Stimulated activated CD4-positive, alpha-beta T cell treated with anti-CD3 and anti-CD28 coated beads, Interleukin-2, amount 100 ng/mL, for 48 hours (primary cell): ENCODE measurements around the gene CAMTA1.
A peak's percentile ranks its signal among the peaks of the same experiment; 100 is the strongest.

Experiments
- DNase-seq, 2 donors: peaks; one replicate each; pipeline ENCODE4 v3.0.0-alpha.2; 2020

The CAMTA1 gene

DNA sequence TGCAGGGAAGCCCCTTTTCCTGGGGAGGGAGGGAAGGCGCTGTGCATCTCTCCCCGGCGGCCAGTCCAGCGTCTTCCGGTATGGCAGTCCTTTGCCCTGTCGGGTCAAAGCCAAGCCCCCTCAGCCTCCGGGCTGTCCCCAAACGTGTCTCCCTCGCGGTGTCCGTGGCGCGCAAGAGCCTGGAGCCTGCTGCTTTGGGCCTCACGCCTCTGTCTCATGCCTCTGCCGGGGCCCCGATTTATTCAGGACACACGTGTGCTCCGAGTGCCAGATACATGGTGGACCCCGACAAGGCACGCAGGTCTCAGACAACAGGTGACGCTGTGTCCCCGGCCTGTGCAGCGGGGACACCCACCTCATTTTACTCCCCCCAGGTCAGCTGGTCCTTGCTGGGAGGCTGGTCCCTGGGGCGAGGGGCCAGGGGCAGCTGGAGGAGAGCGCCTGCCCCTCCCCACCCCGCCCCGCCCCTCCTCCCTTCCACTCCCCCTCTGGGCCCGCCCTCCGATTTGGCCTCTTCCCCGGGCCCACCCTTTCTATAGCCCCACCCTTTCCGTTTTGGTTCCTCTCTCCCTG, 176.7 kb downstream of the CAMTA1 start:
- DNase-seq, result no peak

DNA sequence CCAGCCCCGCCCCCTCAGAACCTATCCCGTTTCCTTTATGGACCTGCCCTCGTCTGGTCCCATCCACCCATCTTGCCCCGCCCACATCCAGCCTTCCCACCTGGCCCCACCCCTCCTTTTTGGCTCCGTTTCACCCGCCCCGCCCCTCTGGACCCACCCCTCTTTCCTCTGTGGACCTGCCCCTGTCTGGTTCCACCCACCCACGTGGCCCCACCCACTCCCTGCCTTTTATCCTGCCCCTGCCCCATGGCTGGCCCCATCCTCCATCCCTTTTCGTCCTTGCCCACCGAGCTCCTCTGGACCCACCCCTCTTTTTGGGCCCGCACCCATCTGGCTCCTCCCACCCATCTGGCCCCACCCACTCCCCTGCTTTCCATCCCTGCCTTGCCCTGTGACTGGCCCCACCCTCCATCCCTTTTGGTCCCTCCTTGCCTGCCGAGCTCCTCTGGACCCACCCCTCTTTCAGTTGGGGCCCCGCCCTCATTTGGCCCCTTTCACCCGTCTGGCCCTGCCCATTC, 177.3 kb downstream of the CAMTA1 start:
- peak; percentile 48 to 64 for DNase-seq

DNA sequence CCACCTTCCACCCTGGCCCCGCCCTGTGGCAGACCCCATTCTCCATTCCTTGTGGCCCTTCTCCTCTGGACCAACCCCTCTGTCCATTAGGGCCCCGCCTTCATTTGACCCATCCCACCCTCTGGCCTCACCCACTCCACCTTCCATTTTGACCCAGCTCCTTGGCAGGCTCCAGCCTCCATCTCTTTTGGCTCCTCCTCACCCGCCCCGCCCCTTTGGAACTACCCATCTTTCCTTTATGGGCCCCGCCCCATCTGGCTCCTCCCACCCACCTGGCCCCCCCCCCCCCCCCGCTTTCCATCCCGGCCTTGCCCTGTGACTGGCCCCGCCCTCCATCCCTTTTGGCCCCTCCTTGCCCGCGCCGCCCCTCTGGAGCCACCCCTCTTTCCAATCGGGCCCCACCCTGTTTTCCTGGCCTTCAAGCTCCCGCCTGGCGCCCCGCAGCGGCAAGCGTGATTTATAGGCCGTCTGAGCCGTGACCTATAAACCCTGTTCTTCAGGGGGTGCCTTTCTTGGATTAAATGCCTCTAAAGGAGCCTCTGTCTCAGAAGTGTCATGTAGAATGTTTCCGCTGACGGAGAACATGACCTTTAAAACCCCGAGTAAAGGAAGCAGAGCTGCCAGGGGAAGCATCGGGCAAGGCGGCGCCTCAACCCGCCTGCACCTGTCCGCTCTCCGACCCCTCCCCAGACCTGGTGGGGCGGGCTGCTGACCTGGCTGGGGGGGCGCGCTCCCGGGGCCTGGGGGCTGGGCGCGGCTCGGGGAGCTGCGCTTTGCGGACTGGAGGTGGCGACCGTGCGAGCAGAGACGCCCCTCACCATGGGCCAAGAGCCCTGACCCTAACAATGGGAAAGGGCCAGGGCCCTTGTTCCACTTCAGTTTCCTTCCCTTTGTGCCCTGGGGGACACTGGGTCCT, 178.0 kb downstream of the CAMTA1 start:
- DNase-seq, result peak; percentile 55 to 69

DNA sequence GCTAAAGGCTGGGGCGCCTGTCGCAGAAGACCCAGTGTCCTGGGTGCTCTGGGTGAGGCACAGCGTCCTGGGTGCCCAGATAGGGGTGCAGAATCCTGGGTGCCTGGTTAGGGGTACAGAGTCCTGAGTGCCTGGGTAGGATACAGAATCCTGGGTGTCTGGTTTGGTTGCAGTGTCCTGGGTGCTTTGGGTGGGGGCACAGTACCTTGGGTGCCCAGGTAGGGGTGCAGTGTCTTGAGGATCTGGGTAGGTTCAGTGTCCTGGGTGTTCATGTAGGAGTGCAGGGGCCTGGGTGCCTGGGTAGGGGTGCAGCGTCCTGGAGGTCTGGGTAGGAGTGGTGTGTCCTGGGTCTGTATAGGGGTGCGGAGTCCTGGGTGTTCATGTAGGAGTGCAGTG, 178.7 kb downstream of the CAMTA1 start:
- no peak for DNase-seq

DNA sequence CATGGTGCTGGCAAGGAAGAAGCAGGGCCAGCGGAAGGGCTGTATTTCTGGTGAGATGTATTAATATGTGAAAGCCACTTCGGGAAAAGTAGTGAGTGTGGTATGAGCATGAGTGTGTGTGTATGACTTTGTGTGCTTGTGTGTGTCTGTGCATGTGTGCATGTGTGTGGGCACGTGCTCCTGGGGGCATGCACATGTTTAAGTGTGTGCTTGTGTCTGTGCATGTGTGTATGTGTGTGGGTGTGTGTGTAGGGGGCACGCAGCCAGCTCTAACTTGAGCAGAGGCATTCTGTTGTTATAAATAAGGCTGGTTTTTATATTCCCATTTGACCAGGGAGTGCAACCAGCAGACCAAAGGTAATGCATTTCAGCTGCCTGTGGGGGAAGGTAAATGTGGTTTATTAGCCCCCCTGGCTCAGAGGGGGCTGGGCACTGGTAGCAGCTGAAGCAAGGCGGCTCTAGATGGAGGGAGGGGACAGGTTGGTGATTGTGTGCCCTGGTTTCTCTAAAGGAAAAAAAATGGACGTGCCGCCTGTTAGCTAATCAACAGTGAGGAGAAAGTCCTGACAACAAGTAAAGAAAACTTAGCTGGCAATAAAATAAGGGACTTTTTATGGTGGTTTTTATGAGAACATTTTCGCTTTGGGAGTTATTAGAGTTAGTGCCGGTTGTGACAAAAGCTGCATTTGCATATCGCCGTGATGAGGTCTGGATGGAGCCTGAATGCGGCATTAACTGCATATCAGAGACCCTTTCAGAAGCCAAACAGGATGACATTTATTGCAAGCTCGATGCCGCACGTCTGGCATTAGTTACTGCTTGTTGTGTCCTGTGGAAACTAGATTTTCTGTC, 180.1 kb downstream of the CAMTA1 start:
- DNase-seq, result no peak

DNA sequence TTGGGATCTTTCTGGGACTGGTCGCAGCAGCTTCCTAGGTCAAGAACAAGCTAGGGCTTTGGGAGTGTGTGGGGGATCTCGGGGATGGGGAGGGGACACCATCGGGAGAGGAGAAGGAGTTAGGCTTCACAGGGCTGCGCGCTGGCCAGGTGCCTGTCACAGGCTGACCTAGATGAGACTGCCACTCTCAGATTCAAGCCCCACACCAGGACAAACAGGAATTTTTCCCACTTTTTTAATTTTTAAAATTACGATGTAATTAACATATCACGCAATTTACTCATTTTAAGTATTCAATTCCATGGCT, 180.6 kb downstream of the CAMTA1 start:
- DNase-seq, result no peak

DNA sequence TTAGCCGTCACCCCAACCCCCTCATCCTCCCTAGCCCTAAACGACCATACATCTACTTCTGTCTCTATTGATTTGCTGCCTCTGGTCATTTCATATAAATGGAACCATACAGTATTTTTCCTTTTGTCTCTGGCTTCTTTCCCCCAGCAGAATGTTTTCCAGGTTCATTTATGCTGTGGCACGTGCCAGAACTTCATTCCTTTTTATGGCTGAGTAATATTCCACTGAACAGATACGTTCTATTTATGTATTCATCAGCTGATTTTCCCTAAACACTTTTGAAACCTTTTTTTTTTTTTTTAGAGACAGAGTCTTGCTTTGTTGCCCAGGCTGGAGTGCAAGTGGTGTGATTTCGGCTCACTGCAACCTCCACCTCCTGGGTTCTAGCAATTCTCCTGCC, 181.1 kb downstream of the CAMTA1 start:
- no peak for DNase-seq

DNA sequence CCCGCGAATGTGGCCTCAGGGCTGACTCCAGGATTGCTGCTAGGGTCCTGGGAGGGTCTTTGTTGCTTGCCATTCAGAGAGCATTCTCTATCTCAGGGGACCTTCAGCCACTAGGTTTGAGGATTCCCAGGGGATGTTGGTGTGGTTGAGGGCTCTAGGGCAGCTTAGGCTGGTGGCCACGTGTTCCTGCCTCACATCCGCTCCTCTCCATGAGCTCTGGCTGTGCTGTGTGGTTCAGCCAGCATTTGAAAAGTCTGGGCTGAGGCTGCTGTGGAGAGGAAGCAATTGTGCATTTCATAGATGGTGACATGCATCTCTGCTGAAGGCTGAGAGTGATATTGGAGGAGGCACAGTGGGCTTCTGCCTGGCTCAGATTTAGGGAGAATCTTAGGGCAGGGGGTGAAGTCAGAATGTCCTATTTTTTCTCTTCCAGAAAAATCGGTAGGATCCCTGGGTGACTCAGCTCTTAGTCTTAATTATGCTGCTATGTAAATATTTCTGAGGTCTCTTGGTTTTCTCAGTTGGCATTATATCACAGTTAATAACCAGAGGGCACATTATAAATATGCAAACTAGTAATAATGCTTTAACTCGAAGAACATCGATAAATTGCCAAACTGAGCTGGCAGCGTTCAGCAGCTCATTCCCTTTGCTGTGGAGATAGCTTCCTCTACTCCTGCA, 182.3 kb downstream of the CAMTA1 start:
- no peak for DNase-seq

DNA sequence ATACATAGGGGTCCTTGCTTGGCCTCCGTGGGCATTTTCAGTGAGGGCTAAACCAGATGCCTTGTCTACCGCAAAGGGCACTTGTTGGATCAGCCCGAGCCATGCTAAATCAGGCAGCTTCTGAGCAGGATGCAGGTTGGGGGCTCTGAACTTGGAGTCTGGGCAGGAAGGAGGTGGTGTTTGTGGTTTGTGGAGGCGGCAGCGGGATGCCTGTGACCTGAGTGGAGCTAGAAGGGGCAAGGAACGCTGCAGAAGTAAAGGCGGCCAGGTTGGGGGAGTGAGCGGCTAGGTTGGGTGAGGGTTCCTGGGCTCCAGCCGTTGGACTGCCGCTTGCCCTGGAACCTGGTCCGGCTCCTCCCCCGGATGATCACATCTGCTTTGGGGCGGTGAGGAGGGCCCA, 183.9 kb downstream of the CAMTA1 start:
- DNase-seq, result no peak

DNA sequence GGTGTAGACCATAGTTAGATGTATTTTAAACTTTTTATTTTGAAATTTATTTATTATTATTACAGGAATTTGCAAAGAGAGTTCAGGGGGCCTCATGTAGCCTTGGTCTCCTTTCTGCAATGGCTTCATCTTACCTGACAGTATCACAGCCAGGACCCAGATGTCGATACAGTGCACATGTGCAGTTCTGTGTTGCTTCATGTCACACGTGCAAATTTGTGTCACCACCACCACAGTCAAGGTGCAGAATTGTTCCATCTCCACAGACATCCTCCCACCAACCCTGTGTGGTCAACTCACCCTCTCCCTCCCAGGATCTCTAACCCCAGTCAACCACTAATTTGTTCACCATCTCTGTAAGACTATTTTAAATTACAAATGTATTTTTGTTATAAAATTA, 184.5 kb downstream of the CAMTA1 start:
- DNase-seq, result no peak

DNA sequence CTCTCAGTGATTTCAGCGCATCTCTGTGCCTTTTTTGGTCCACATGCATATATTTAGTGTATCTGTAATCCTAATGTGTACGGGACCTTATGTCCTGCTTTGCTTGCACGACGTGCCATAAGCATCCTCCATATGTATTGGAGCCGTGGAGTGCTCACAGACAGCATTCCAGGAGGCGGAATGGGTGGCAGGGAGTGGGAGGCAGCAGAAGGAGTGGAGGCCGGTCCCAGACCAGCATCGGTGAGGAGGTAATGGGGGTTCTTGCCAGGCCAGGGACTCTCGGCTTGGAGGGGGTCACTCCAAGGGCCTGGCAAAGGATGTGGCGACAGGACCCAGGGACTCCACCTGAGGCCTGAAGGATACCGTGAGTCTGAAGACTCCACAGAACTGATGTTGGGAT, 185.0 kb downstream of the CAMTA1 start:
- no peak for DNase-seq

DNA sequence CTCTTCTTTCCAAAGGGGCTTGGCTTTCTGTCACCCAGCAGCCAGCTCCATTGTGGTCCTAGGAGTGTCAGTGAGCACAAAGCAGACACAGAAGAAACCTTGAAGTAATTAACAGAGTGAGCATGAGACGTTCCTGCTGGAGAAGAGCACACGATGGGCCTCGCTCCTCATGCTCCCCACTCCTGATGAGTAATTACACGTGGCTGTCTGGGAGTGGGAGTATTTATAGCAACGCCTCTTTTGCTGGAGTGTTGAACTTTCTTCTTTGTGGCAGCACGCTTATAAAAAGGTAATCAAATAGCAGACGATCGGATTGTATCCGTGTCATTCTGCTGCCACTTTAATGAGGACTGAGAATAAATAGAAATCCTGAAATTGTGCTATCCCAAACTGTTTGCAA, 185.8 kb downstream of the CAMTA1 start:
- no peak for DNase-seq

DNA sequence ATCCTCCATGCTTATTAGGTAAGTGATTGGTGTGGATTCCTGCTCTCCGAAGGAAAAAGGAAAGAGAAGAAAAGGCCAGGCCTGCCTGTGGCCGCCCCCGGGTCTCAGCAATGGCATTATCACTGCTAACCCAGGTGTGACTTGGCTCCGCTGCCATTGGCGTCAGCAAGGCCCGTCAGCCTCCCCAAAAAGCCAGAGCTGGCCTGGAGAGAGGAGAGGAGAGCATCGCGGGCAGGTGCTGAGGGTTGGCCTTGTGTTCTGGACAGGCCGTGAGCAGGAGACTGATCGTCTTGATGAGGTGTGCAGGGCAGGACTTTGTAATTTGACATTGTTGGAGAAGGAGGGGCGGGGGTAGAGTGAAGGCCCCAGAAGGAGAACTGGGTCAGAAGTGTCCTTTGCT, 186.4 kb downstream of the CAMTA1 start:
- DNase-seq, result no peak

DNA sequence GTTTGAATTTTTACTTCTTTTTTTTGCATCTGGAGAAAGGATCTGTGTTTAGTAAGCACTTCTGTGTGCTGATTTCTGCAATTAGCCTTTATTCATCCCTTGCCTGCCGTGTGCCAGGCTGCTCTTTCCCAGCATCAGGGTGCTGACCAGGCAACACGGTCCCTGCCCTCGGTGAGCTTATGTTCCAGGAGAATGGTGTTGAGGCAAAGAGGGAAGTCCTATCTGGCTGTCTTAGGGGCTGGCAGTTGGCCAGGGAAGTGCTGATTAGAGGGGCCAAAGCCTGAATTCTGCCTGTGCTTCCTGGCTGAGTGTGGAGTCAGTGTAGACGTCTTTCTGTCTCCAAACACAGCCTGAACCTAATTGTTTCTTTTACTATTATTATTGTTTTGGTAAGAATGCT, 187.1 kb downstream of the CAMTA1 start:
- DNase-seq, result no peak

DNA sequence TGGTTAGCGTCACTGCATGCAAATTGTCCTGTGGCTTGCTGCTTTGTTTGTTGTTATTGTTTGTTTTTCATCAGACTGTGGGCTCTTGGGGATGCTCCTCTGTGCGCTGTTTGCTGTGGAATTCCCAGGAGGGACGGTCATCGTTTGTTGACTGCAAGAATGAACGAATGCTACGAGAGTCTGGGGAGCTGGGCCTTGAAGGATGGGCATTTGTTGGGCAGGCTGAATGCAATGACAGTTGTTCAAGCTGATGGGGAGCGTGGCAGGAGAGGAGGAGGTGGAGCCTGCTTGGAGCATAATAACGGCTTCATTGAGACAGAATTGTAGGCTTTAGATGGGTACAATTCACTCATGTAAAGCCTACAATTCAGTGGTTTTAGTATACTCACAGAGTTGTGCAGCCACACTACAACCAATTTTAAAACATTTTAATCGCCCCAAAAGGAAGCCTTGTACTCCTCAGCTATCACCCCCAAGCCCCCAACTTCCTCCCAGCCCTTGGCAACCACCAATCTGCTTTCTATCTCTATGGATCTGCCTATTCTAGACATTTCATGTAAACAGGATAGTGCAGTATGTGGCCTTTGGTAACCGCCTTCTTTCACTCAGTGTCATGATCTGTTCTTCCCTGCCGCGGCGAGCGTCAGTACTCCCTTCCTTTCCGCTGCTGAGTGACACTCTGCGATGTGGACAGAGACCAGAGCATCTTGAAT, 190.2 kb downstream of the CAMTA1 start:
- no peak for DNase-seq

DNA sequence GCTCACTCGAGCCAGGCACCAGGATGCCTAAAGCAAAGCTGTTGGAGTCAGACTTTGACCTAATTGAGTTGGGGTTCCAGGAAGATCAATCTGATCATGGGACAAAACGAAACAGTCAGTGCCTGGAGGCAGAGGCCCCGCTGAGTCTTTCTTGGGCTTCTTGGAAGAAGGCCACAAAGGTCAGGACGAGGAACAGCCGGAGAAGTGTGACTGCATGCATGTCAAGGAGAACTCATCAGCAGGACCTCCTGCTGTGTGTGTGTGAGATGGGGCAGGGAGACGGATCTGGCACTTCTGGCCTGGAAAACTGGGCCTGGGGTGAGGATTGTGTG, 190.8 kb downstream of the CAMTA1 start:
- no peak for DNase-seq

DNA sequence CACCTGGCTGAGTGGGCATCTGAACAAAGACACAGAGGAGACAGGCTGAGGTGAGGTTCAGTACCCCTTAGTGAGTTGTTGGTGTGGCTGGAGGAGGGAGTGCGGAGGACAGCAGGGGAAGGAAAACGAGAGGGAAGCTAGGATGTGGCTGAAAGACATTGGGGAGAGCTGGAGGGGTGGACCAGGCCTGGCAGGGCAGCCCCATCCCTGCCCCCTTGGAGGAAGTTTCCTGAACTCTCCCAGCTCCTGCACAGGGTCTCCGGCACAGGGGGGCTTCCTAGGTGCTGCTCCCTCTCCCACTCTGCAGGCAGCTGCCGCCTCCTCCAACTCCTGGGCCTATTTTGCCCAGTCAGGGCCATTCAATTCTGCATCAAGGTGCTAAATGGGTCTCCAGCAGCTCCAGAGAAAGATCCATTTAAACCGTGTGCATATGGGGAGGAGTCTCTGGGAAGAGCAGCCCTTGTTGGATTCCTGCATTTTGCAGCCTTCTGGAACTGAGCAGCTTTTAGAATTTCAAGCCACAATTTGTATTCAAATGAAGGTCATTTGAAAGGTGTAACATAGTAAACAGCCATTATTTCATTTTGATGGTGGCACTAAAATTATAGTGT, 193.9 kb downstream of the CAMTA1 start:
- DNase-seq, result no peak

DNA sequence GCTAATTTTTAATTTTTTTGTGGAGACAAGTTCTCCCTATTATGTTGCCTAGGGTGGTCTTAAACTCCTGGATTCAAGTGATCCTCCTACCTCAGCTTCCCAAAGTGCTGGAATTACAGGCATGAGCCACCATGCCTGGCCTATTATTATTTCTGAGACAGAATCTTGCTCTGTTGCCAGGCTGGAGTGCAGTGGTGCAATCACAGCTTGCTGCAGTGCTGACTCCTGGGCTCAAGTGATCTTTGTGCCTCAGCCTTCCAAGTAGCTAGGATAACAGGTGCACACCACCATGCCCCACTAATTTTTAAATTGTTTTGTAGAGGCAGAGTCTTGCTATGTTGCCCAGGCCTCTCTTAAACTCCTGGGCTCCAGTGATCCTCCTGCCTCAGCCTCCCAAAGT, 196.3 kb downstream of the CAMTA1 start:
- DNase-seq, result no peak

DNA sequence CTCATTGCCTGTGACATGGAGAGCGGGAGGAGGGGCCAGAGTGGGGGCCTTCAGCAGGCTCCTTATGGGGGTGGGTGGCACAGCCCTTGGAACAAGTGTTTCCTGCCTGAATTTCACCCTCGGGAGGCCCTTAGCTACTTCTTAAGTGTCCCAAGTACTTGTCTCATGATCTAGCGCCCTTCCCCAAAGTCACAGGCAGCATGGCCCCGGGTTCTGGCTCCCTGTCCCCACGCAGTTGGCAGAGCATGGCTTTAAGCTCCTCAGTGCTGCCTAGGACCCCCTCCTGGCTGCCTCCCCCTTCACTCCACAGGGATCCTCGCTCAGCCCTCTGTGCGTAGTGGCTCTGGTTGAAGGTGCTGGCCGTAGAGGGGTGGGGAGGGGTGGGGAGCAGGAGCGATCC, 197.2 kb downstream of the CAMTA1 start:
- no peak for DNase-seq

DNA sequence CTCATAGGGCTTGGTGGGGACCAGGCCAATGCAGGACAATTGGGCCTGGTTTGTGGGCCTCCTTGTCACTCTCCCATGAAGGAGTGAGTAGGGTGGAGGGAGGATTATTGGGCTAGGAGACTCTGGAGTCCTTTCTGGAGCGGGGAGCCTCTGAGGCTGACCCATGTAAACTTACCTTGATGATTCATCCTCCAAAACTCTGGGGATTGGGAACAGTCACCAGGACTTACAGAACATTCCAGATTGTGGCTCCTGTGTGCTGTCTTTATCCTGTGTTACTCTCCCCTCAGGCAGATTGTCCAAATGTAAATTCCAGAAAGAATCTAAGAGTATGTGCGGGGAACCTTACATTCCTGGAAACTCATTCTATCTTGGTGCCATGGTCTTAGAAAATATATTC, 197.6 kb downstream of the CAMTA1 start:
- DNase-seq, result no peak

DNA sequence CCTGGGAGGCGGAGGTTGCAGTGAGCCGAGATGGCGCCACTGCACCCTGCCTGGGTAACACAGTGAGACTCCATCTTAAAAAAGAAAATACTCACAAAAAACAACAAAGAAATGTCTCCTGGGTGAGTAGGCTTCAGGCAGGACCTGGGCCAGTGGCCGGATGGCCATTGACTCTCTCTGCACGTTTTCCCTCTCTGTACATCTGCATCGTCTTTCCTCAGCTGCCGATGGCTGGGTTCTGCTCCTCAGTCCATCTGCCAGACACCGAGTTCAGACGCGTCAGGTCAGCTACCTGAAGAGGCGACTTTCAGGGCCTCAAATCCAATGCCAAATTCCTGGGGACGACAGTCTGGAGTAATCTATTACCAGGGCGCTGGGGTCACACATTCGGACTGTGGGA, 199.3 kb downstream of the CAMTA1 start:
- no peak for DNase-seq

DNA sequence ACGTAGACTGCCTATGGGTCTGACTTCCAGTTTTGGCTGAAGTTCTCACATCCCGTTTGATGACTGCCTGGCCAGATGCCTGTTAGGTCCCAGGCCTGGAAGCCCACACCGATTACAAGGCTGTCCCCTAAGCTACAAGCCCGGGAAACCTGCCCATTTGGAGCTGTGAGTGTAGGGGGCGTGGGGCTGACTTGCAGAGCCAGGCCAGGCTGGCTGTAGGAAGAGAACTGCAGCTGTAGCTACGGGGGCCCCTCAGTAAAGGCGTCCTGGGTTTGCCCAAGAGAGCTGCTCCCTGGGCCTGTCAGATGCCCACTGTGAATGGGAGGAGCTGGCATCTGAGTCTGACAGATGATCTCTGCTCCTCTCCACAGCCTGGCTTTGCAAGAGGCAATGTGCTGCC, 199.7 kb downstream of the CAMTA1 start:
- DNase-seq, result no peak
